ENCODE measurements around the gene ATAD3C. TPM values are rescaled to one million over a fixed set of nuclear protein-coding genes. Genes with fewer than 3 reads are reported as not detected.
"Not testable (repeated sequence)": the region's sequence is repeated elsewhere in the genome, so short reads cannot be mapped to it uniquely, and the experiment has no call there.

ATAD3C gene
- total RNA-seq, 1 experiment from 2014 or later = 1.4 TPM

DNA sequence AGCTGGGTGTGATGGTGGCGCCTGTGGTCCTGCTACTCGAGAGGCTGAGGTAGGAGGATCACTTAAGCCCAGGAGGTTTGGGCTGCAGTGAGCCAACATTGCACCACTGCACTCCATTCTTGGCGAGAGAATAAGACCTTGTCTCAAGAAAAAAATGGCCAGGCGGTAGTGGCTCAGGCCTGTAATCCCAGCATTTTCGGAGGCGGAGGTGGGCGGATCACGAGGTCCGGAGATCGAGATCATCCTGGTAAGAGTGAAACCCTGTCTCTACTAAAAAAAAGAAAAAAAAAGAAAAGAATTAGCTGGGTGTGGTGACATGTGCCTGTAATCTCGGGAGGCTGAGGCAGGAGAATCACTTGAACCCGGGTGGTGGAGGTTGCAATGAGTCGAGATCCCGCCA, 33.4 kb downstream of the ATAD3C start:
- intact Hi-C loops (cut with micrococcal nuclease) = no loop called here
- Histone ChIP-seq H3K79me2 (ENCODE audit: low read length) (peaks cover 12% of the 10 kb centered on the region), H3K9me3 (ENCODE audit: low read length) (no peaks in the 10 kb centered on the region), H3K4me2 (ENCODE audit: low read length) (no peak overlapping the region), H3K36me3 (ENCODE audit: low read depth, low read length) (peaks cover 61% of the 10 kb centered on the region), H4K20me1 (ENCODE audit: low read length) (no peaks in the 10 kb centered on the region), H3K27me3 (ENCODE audit: low read length) (no peaks in the 10 kb centered on the region), H3K27ac (ENCODE audit: low read length) (no peak overlapping the region), H3F3A (ENCODE audit: low read length, unreplicated experiment) (no peaks in the 10 kb centered on the region), H2AFZ (ENCODE audit: low read length) (no peak overlapping the region), H3K9me2 (replicated peaks; ENCODE audit: low read length) (no peaks in the 10 kb centered on the region), H3K4me3 (ENCODE audit: low read length) (no peak overlapping the region), H3K9ac (ENCODE audit: low read length) (no peak overlapping the region), H3K4me1 (ENCODE audit: insufficient read depth, low read length) (no peaks in the 10 kb centered on the region)
- TF ChIP-seq, protein P1, sequence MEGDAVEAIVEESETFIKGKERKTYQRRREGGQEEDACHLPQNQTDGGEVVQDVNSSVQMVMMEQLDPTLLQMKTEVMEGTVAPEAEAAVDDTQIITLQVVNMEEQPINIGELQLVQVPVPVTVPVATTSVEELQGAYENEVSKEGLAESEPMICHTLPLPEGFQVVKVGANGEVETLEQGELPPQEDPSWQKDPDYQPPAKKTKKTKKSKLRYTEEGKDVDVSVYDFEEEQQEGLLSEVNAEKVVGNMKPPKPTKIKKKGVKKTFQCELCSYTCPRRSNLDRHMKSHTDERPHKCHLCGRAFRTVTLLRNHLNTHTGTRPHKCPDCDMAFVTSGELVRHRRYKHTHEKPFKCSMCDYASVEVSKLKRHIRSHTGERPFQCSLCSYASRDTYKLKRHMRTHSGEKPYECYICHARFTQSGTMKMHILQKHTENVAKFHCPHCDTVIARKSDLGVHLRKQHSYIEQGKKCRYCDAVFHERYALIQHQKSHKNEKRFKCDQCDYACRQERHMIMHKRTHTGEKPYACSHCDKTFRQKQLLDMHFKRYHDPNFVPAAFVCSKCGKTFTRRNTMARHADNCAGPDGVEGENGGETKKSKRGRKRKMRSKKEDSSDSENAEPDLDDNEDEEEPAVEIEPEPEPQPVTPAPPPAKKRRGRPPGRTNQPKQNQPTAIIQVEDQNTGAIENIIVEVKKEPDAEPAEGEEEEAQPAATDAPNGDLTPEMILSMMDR (conservative IDR thresholded peaks at IDR 0.05; ENCODE audit: low read depth, low read length) = no peak
- TF ChIP-seq EZH2phosphoT487 (IDR thresholded peaks at IDR 0.05; ENCODE audit: borderline replicate concordance, low read length) (no peak), EZH2 (IDR thresholded peaks at IDR 0.05; ENCODE audit: low read length, unreplicated experiment) (no peak)
- CTCF ChIA-PET = no interaction called here
- POLR2A ChIA-PET (ENCODE audit: unreplicated experiment) = no interaction called here
- BruUV-seq (replicated peaks) = no TSS peak
- no peak for ATAC-seq
- no peak for DNase-seq

DNA sequence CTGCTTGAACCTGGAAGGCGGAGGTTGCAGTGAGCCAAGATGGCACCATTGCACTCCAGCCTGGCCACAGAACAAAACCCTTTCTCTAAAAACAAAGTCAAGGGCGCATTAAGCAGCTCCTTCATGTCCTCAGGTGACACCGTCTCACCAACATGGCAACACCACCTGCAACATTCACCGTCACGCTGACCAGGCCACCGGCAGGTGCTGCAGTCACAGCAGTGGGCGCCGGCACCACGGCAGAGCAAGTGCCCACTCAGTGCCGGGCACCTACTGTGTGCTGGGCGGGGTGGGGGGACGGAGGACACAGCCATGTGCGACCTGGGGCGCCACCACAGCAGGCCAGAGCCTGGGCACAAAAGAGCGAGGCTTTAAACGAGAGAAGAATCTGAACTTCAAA, 34.2 kb downstream of the ATAD3C start:
- H3K27ac ChIP-seq (ENCODE audit: low read length) = no peak overlapping the region
- H2AFZ ChIP-seq (ENCODE audit: low read length) = no peak overlapping the region
- no TSS peak for BruUV-seq (replicated peaks)
- intact Hi-C loops (cut with micrococcal nuclease) = no loop called here
- no peaks in the 10 kb centered on the region for H3F3A ChIP-seq (ENCODE audit: low read length, unreplicated experiment)
- H3K9me3 ChIP-seq (ENCODE audit: low read length) = no peaks in the 10 kb centered on the region
- no peak for DNase-seq
- no peak overlapping the region for H3K9ac ChIP-seq (ENCODE audit: low read length)
- no peaks in the 10 kb centered on the region for H3K4me1 ChIP-seq (ENCODE audit: insufficient read depth, low read length)
- H3K4me3 ChIP-seq (ENCODE audit: low read length) = no peak overlapping the region
- no peaks in the 10 kb centered on the region for H3K27me3 ChIP-seq (ENCODE audit: low read length)
- ChIA-PET POLR2A (ENCODE audit: unreplicated experiment) (no interaction called here), CTCF (no interaction called here)
- H3K4me2 ChIP-seq (ENCODE audit: low read length) = no peak overlapping the region
- H3K79me2 ChIP-seq (ENCODE audit: low read length) = peaks cover 8% of the 10 kb centered on the region
- H4K20me1 ChIP-seq (ENCODE audit: low read length) = no peaks in the 10 kb centered on the region
- H3K9me2 ChIP-seq (replicated peaks; ENCODE audit: low read length) = no peaks in the 10 kb centered on the region
- peaks cover 63% of the 10 kb centered on the region for H3K36me3 ChIP-seq (ENCODE audit: low read depth, low read length)
- ATAC-seq = no peak
- TF ChIP-seq, protein P1 (conservative IDR thresholded peaks at IDR 0.05; ENCODE audit: low read depth, low read length) = no peak
- TF ChIP-seq EZH2phosphoT487 (IDR thresholded peaks at IDR 0.05; ENCODE audit: borderline replicate concordance, low read length) (no peak), EZH2 (IDR thresholded peaks at IDR 0.05; ENCODE audit: low read length, unreplicated experiment) (no peak)

DNA sequence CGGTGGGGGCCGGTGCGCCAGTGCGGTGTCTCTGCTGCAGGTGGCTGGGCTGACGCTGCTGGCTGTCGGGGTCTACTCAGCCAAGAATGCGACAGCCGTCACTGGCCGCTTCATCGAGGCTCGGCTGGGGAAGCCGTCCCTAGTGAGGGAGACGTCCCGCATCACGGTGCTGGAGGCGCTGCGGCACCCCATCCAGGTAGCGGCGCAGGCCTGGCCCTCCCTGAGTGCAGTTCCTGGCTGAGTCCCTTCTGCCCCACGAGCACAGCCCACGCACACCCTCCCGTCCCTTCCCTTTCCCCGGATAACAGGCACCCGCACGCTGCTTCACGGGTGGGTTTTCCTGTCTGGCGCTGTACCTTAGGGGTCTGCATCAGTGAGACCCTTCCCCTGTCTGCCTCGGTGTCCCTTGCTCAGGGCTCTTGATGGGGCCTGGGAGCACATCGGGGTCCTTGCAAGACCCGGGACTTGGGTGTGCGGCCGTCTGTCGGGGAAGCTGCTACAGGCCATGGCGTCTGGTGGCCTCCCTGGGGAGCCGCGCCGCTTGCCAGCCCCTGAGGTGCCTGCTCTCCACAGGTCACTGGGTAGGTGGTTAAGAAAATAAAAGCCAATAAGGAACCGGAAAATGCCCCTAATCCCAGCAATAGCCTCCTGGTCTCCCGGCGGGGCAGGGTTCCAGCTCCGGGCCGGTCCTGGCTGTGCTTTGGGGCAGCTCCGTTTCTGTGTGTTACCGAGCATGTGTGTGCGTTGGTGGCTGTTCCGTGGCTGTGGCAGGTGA, 35.7 kb downstream of the ATAD3C start:
- H3K9me2 ChIP-seq (replicated peaks; ENCODE audit: low read length); ATAC-seq; H3K4me1 ChIP-seq (ENCODE audit: insufficient read depth, low read length); H3K4me3 ChIP-seq (ENCODE audit: low read length); intact Hi-C loops (cut with micrococcal nuclease); H3K4me2 ChIP-seq (ENCODE audit: low read length); H3K79me2 ChIP-seq (ENCODE audit: low read length); BruUV-seq (replicated peaks); H3K9ac ChIP-seq (ENCODE audit: low read length); H2AFZ ChIP-seq (ENCODE audit: low read length); CTCF ChIA-PET; DNase-seq; H3K27me3 ChIP-seq (ENCODE audit: low read length); H4K20me1 ChIP-seq (ENCODE audit: low read length); POLR2A ChIA-PET (ENCODE audit: unreplicated experiment); H3F3A ChIP-seq (ENCODE audit: low read length, unreplicated experiment); H3K27ac ChIP-seq (ENCODE audit: low read length); H3K9me3 ChIP-seq (ENCODE audit: low read length): not testable (repeated sequence)
- peaks cover 68% of the 10 kb centered on the region for H3K36me3 ChIP-seq (ENCODE audit: low read depth, low read length)

DNA sequence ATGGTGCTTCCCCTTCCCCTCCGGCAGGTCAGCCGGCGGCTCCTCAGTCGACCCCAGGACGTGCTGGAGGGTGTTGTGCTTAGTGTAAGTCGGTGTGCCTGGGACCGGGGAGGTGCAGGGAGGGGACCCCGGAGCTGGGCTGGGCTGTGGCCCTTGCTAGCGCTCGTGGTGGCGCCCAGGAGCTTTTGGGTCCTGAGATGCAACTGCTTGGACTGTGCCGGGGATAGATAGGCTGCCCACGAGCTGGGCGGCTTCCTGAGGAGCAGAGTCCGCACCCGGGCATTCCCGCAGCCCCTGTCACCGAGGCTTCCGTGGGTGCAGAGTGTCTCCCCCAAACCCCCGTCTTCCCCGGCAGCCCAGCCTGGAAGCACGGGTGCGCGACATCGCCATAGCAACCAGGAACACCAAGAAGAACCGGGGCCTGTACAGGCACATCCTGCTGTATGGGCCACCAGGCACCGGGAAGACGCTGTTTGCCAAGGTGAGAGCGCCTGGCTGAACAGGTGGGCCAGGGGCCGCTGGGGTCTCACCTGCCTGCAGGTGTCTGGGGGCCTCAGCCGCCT, 36.3 kb downstream of the ATAD3C start:
- H3F3A ChIP-seq (ENCODE audit: low read length, unreplicated experiment); H2AFZ ChIP-seq (ENCODE audit: low read length); BruUV-seq (replicated peaks); H3K9me2 ChIP-seq (replicated peaks; ENCODE audit: low read length); DNase-seq; H3K27ac ChIP-seq (ENCODE audit: low read length); H4K20me1 ChIP-seq (ENCODE audit: low read length); H3K9me3 ChIP-seq (ENCODE audit: low read length); H3K4me2 ChIP-seq (ENCODE audit: low read length); H3K79me2 ChIP-seq (ENCODE audit: low read length); H3K4me1 ChIP-seq (ENCODE audit: insufficient read depth, low read length); intact Hi-C loops (cut with micrococcal nuclease); ATAC-seq; H3K27me3 ChIP-seq (ENCODE audit: low read length); CTCF ChIA-PET; H3K9ac ChIP-seq (ENCODE audit: low read length); H3K4me3 ChIP-seq (ENCODE audit: low read length): not testable (repeated sequence)
- POLR2A ChIA-PET (ENCODE audit: unreplicated experiment) = interaction anchor here (0.6 kb wide), 1 partner anchor 19 kb away, joined by 9 read pairs; no protein-coding TSS in a partner anchor
- H3K36me3 ChIP-seq (ENCODE audit: low read depth, low read length) = peaks cover 68% of the 10 kb centered on the region

Data from PC-3 (cell line).